HL-60 (cell line): Measurements from ENCODE around the gene DTNBP1.

ENCODE experiments used
- DNase-seq, 2 experiments: peaks; one replicate each; pipeline ENCODE4 v3.0.0-alpha.2; 2010 to 2020; ENCODE audit warnings: low read depth in 1 of 2, low spot score in 1 of 2
- H3K27ac ChIP-seq: fragments of 250-450 bp; sonication (Bioruptor Pico); replicated peaks from 2 replicates; pipeline ENCODE4 v1.5.1; 2020; ENCODE audit warnings: mild to moderate bottlenecking, moderate library complexity
- H3K27me3 ChIP-seq: fragments of 250-450 bp; sonication (Bioruptor Pico); 2 replicates; pipeline ENCODE4 v1.5.1; 2021; ENCODE audit warnings: mild to moderate bottlenecking, moderate library complexity; ENCODE audit not compliant: insufficient read depth, poor library complexity, severe bottlenecking
- H3K4me3 ChIP-seq: replicated peaks from 2 replicates; pipeline ENCODE4 v1.5.1; 2011; ENCODE audit warnings: mild to moderate bottlenecking, control low read depth, low read length; ENCODE audit not compliant: insufficient read depth
- CTCF ChIP-seq: IDR thresholded peaks from one replicate; pipeline ENCODE4 v1.5.1; 2011; ENCODE audit warnings: low read length, control low read depth, inconsistent platforms; ENCODE audit not compliant: insufficient read depth
- GABPA ChIP-seq: IDR thresholded peaks from 2 replicates; pipeline ENCODE4 v1.6.1; 2012; ENCODE audit warnings: low read depth
- POLR2AphosphoS5 ChIP-seq: IDR thresholded peaks from 2 replicates; pipeline ENCODE4 v1.6.1; 2012; ENCODE audit warnings: low read depth
- SPI1 ChIP-seq: IDR thresholded peaks from 2 replicates; pipeline ENCODE4 v1.6.1; 2012; ENCODE audit warnings: low read depth, mild to moderate bottlenecking, borderline replicate concordance
- TF ChIP-seq, protein P1 (sequence below): IDR thresholded peaks from 2 replicates; pipeline ENCODE4 v1.6.1; 2012; ENCODE audit warnings: low read depth; ENCODE audit not compliant: insufficient replicate concordance

DTNBP1 gene

DNA sequence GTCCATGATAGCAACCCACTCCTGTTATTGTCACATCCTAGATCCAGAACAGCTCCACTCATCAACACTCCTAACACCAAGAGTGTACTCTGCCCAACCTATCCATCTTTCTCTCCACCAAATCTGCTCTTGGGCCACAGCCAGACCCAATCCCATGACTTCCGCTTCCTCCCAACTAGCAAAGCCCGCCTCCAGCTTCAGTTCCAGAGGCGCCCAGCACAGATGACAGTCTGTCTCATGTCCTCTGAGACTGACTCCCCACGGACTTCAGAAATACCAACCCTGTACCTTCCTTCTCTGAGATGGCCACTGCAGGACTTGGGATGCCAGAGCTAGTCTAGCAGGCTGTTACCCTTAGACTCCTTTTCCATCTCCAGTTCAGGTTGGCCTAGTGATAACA is 48.6 kb downstream of the DTNBP1 start:
- no peak for DNase-seq
- TF ChIP-seq POLR2AphosphoS5 (no peak), CTCF (no peak), SPI1 (no peak), GABPA (no peak)
- TF ChIP-seq, protein P1, sequence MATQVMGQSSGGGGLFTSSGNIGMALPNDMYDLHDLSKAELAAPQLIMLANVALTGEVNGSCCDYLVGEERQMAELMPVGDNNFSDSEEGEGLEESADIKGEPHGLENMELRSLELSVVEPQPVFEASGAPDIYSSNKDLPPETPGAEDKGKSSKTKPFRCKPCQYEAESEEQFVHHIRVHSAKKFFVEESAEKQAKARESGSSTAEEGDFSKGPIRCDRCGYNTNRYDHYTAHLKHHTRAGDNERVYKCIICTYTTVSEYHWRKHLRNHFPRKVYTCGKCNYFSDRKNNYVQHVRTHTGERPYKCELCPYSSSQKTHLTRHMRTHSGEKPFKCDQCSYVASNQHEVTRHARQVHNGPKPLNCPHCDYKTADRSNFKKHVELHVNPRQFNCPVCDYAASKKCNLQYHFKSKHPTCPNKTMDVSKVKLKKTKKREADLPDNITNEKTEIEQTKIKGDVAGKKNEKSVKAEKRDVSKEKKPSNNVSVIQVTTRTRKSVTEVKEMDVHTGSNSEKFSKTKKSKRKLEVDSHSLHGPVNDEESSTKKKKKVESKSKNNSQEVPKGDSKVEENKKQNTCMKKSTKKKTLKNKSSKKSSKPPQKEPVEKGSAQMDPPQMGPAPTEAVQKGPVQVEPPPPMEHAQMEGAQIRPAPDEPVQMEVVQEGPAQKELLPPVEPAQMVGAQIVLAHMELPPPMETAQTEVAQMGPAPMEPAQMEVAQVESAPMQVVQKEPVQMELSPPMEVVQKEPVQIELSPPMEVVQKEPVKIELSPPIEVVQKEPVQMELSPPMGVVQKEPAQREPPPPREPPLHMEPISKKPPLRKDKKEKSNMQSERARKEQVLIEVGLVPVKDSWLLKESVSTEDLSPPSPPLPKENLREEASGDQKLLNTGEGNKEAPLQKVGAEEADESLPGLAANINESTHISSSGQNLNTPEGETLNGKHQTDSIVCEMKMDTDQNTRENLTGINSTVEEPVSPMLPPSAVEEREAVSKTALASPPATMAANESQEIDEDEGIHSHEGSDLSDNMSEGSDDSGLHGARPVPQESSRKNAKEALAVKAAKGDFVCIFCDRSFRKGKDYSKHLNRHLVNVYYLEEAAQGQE, result no peak
- H3K27ac ChIP-seq, result no peak overlapping the region

GRCh38 chr6:15608396-15608795 is 54.4 kb downstream of the DTNBP1 start:
- DNase-seq, result no peak
- H3K4me3 ChIP-seq, result no peak overlapping the region
- no peak overlapping the region for H3K27ac ChIP-seq
- H3K27me3 ChIP-seq, result no peaks in the 10 kb centered on the region
- no peak for TF ChIP-seq GABPA
- TF ChIP-seq, protein P1, result no peak
- TF ChIP-seq SPI1, result no peak
- TF ChIP-seq CTCF, result no peak
- TF ChIP-seq POLR2AphosphoS5, result no peak

More for the DNA sequence above, 48.6 kb downstream of the DTNBP1 start:
- no peak overlapping the region for H3K4me3 ChIP-seq
- H3K27me3 ChIP-seq, result no peaks in the 10 kb centered on the region

DNA sequence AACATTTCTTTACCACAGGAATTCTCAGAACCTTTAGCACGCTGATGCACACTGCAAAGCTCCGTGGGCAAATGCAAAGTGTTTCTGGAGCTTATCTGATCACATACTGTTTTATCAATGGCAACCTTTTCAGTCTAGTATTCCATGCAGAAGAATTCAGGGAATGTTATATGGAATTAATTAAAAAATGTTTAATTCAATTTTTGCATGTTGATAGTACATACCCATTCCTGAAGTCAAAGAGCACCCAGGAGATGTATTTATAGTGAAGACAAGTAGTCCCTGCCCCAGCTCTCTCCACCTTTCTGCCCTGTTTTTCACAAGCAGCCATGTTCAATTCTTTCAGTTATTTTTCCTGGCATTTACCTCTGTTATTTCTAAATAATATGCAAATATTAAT is 55.2 kb downstream of the DTNBP1 start:
- H3K4me3 ChIP-seq, result no peak overlapping the region
- no peaks in the 10 kb centered on the region for H3K27me3 ChIP-seq
- H3K27ac ChIP-seq, result no peak overlapping the region
- TF ChIP-seq CTCF (no peak), POLR2AphosphoS5 (no peak), GABPA (no peak), SPI1 (no peak)
- TF ChIP-seq, protein P1, result no peak
- DNase-seq, result no peak
